Ovary (tissue), 9 donors: Measurements from ENCODE around the gene CYSRT1. TPM values are rescaled to one million over a fixed set of nuclear protein-coding genes. Genes with fewer than 3 reads are reported as not detected.

ENCODE experiments used
- DNase-seq, 5 donors: peaks; one replicate each; pipeline ENCODE4 v3.0.0-alpha.2; 2019 to 2020
- H3K27ac ChIP-seq, 2 donors: fragments of 200-600 bp; one replicate each; pipeline versions ENCODE4 v1.5.1 to v1.8.0; 2019 to 2022
- H3K27me3 ChIP-seq: fragments of 200-600 bp; one replicate; pipeline ENCODE4 v1.8.0; 2022
- H3K36me3 ChIP-seq: fragments of 200-600 bp; sonication (generic); one replicate; pipeline ENCODE4 v1.5.1; 2019
- H3K4me1 ChIP-seq: one replicate; pipeline ENCODE4 v1.8.1; 2013; ENCODE audit warnings: mild to moderate bottlenecking, moderate library complexity; ENCODE audit not compliant: insufficient read depth
- H3K4me3 ChIP-seq: fragments of 200-600 bp; sonication (generic); one replicate; pipeline ENCODE4 v1.5.1; 2017
- H3K9me3 ChIP-seq, 2 donors: fragments of 200-600 bp in 1 of 2; sonication (generic) in 1 of 2; one replicate each; pipeline versions ENCODE4 v1.5.1 to v1.8.1; 2013 to 2019; ENCODE audit warnings: mild to moderate bottlenecking in 1 of 2, moderate library complexity in 1 of 2
- EP300 ChIP-seq: sonication (generic); formaldehyde crosslinking; IDR thresholded peaks from one replicate; pipeline ENCODE4 v1.6.1; 2017; ENCODE audit warnings: antibody characterized with exemption
- POLR2A ChIP-seq: fragments of 450-650 bp; IDR thresholded peaks from one replicate; pipeline ENCODE4 v1.6.1; 2017; ENCODE audit warnings: antibody characterized with exemption, mild to moderate bottlenecking, moderate library complexity
- WGBS, 3 donors: extraction: QIAGEN DNeasy Blood & Tissue Kit in 1 of 3; methylation state at CpG; one replicate each; pipeline versions ENCODE4 v1.1.5 to v1.1.7; 2013 to 2017; 5-methylcytosine and 5-hydroxymethylcytosine counted together
- intact Hi-C, 4 donors: fragments of 100-400 bp; cut with DNase I; formaldehyde crosslinking; loops; one replicate each; pipeline versions ENCODE4 v1.11.0 to v1.15.1; 2022 to 2023
- polyA plus RNA-seq, 2 donors: library from polyadenylated mRNA; stranded (reverse); fragments of 200-250 nt in 1 of 2; fragments of 350-450 nt in 1 of 2; fragmentation: Illumina TruSeq in 1 of 2; extraction: RNeasy Lipid Tissue Mini Kit (QIAGEN cat#74804) in 1 of 2; gene quantifications; one replicate each; pipeline ENCODE4 v1.2.3, GENCODE V29; 2013 to 2014
- total RNA-seq, 7 donors: library from RNA; depleted of rRNA in 2 of 7; stranded (reverse); fragments of >200 nt in 2 of 7; fragmentation: NEBNext Ultra II Directional in 3 of 7; extraction: Animal tissue kit (Norgen Biotek cat#: 25700) in 3 of 7; gene quantifications; one replicate each; pipeline versions ENCODE4 v1.1.0 to v1.2.4, GENCODE V29; 2016 to 2023
- TF ChIP-seq, protein P1 (sequence below), 3 donors: fragments of 450-650 bp in 2 of 3; fragments of 200-600 bp in 1 of 3; IDR thresholded peaks; one replicate each; pipeline versions ENCODE4 v1.5.1 to v1.8.0; 2016 to 2022; ENCODE audit warnings: antibody characterized with exemption in 3 of 3, mild to moderate bottlenecking in 1 of 3
- donor health status: DM: no; HTN: no; CAD: no; lungs with moderate emphysema.
- donor health status: DM: no; HTN: no; CAD: no.
- donor health status: Bipolar disorder and iron deficiency.
- donor health status: DM: yes; HTN: yes; CAD: no.
- donor health status: DM: no; HTN: no; CAD: no.
- donor health status: DM: yes; HTN: yes; CAD: no.

Gene CYSRT1
- total and polyA plus RNA-seq, 9 donors: 0.12 to 0.80 (median 0.17) TPM; not detected in 4

DNA sequence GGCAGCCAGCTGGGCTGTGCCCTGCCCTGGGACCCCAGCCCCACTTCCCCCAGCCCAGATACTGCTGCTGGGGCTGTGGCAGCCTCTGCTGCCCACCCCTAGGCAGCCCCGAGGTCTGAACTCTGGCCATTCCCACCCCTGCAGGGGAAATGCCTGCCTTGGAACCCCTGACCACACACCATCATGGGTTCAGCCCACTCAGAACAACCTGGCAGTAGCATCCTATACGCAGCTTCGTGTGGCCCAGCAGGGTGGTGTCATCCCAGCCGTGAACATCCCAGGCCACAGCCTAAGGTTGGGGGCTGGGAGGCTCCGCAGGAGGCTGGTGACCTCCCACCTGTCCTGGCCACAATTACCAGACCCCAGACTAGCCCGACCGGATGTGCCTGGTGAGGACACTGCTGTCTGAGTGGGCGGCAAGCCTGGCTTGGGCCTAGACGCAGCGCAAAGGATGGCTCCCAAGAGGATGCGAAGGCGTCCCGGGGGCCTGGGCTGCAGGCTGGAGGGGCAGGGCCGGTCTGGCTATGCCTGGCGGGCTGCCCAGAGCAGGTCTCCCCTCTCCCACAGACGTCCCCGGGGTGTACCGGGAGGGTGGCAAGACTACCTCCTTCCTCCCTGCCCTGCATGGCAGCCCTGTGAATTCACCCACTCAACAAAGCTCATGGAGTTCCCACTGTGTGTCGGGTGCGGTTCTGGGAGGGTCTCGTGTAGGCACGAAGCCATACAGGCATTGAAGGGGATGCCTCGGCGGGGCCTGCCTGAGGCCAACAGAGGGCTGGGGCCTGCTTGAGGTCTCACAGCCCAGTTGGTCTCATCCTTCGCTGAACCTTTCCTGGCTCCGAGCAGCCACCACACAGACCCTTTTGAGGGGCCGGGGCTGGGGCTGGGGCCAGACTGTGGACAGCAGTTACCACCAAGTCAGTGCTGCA, 4.3 kb downstream of the CYSRT1 start:
- H3K27ac ChIP-seq: no peak overlapping the region
- WGBS, 3 donors: 33 to 39% (median 35%) methylated on average over 27 of the region's 27 CpGs
- intact Hi-C loops: loop anchor here in 3 of 4 donors (5.0 to 10.0 kb wide), 3 partner anchors 102 to 444 kb away; no protein-coding TSS in a partner anchor
- H3K36me3 ChIP-seq: no peaks in the 10 kb centered on the region
- peaks cover 12% of the 10 kb centered on the region for H3K27me3 ChIP-seq
- no peak overlapping the region for H3K4me3 ChIP-seq
- H3K4me1 ChIP-seq: no peaks in the 10 kb centered on the region
- no peak for DNase-seq
- TF ChIP-seq EP300 (no peak), POLR2A (no peak)
- TF ChIP-seq, protein P1, sequence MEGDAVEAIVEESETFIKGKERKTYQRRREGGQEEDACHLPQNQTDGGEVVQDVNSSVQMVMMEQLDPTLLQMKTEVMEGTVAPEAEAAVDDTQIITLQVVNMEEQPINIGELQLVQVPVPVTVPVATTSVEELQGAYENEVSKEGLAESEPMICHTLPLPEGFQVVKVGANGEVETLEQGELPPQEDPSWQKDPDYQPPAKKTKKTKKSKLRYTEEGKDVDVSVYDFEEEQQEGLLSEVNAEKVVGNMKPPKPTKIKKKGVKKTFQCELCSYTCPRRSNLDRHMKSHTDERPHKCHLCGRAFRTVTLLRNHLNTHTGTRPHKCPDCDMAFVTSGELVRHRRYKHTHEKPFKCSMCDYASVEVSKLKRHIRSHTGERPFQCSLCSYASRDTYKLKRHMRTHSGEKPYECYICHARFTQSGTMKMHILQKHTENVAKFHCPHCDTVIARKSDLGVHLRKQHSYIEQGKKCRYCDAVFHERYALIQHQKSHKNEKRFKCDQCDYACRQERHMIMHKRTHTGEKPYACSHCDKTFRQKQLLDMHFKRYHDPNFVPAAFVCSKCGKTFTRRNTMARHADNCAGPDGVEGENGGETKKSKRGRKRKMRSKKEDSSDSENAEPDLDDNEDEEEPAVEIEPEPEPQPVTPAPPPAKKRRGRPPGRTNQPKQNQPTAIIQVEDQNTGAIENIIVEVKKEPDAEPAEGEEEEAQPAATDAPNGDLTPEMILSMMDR (IDR thresholded peaks at IDR 0.05): no peak
- no peaks in the 10 kb centered on the region for H3K9me3 ChIP-seq

DNA sequence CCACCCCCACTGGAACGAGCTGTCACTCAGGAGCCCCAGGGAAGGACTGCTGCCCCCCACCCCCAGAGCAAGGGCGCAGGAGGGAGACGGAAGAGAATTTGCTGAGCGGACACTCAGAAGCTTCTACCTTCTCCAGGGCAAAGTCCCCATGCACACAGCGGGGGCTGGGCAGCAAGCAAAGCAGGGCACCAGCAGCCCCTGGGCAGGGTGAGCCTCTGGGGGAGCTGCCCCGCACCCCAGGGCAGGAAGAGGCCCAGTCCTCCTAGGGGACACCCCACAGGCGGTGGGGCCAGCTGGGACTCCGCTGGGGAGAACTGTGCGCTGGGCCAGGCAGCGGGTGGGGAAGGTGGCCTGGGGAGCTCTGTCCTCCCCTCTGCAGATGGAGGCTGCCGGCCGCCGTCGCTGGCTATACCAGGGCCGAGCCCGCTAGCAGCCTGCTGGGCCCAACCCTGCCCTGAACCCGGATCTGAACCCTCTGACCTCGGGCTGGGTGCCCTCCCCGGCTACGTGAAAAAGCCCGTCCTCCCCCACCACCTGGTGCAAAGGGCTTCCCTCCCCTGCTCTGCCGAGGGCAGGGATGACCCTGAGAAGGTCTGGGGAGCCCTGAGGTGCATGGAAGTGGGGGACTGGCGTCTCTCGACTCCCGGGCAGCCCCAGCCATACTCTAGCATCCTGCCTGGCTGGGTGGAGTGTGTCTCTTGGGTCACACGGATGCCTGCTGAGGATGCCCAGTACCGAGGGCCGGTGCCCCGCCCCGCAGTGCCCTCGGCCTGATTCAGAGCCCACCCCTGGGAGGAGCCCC, 5.1 kb downstream of the CYSRT1 start:
- H3K27ac ChIP-seq: no peak overlapping the region
- TF ChIP-seq, protein P1 (IDR thresholded peaks at IDR 0.05): no peak
- TF ChIP-seq EP300 (no peak), POLR2A (no peak)
- no peaks in the 10 kb centered on the region for H3K9me3 ChIP-seq
- H3K4me1 ChIP-seq: no peaks in the 10 kb centered on the region
- no peaks in the 10 kb centered on the region for H3K36me3 ChIP-seq
- no peak for DNase-seq
- intact Hi-C loops: loop anchor here (5.0 to 10.0 kb wide), 4 partner anchors 103 to 445 kb away; partner anchors contain the start of gene DPP7 (in 1 of the 4)
- no peak overlapping the region for H3K4me3 ChIP-seq
- WGBS, 3 donors: 40 to 48% (median 44%) methylated on average over 16 to 31 of the region's 31 CpGs
- peaks cover 12% of the 10 kb centered on the region for H3K27me3 ChIP-seq

DNA sequence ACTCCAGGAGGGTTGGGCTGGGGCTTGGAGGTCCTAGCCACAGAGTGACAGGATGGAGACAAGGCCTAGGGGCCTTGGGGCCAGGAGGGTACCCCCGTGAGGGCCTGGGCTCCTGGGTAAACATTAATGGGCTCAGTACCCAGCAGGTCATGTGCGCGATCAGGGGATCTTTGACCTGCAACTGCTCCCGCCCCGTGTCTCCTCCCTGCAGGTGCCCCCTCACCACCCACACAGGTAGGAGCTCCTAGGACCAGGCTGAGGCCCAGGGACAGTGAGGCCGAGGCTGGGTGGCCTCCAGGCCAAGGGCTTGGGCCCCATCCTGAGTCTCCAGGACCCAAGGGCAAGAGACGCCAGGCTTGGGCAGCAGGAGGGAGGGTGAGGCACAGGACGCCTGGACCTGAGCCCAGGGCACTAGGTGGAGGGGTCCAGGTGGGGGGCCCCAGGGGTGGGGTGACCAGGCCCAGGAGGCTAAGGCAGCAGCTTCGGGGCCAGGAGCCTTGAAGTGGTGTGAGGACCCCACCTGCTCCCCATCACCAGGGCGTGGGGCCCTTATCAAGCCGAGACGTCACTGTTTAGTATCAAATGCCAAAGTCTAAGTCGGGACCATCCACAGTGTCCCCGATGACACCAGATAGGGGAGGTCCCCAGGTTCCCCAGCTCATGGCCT, 5.9 kb downstream of the CYSRT1 start, which contains the start of gene SLC34A3:
Gene SLC34A3 (plus strand): TSS at position 197 of the 667 bp plus-strand sequence. CDS start 802 bp downstream, outside the sequence.
- no peak for DNase-seq
- no peak within 1 kb of the TSS for H3K4me3 ChIP-seq
- peaks cover 1% of the 10 kb centered on the region for H3K4me1 ChIP-seq
- H3K27me3 ChIP-seq: peaks cover 12% of the 10 kb centered on the region
- H3K36me3 ChIP-seq: no peaks in the 10 kb centered on the region
- 55 to 64% (median 57%) methylated on average over 13 to 14 of the region's 14 CpGs for WGBS, 3 donors
- TF ChIP-seq, protein P1 (IDR thresholded peaks at IDR 0.05): no peak
- TF ChIP-seq POLR2A (no peak), EP300 (no peak)
- no peaks in the 10 kb centered on the region for H3K9me3 ChIP-seq
- no peak within 1 kb of the TSS for H3K27ac ChIP-seq
- intact Hi-C loops: loop anchor here in 1 of 4 donors (10.0 kb wide), 1 partner anchor 116 kb away; the partner anchor contains the start of gene DPP7
